ENCODE results near the gene DDC.

DDC gene

GRCh38 chr7:50476953-50477625 lies 88.1 kb downstream of the DDC start:
- Histone ChIP-seq H3K79me2 (ENCODE audit: control insufficient read depth, low read length) (no peaks in the 10 kb centered on the region), H3K36me3 (ENCODE audit: control insufficient read depth, low read length) (no peaks in the 10 kb centered on the region), H3K4me2 (ENCODE audit: low read length) (no peak overlapping the region), H3K9me2 (replicated peaks; ENCODE audit: control insufficient read depth, low read length) (no peaks in the 10 kb centered on the region), H3F3A (ENCODE audit: control insufficient read depth, insufficient read depth) (no peaks in the 10 kb centered on the region), H3K4me3 (ENCODE audit: low read length) (no peak overlapping the region), H4K20me1 (ENCODE audit: control insufficient read depth, insufficient read depth, low read depth, low read length) (no peaks in the 10 kb centered on the region), H3K9me3 (ENCODE audit: control insufficient read depth, insufficient read depth, low read length) (no peaks in the 10 kb centered on the region), H3K27me3 (ENCODE audit: control insufficient read depth, low read length) (peaks cover 18% of the 10 kb centered on the region), H3K27ac (ENCODE audit: low read depth, low read length) (no peak overlapping the region), H3K4me1 (ENCODE audit: control insufficient read depth, low read length) (no peaks in the 10 kb centered on the region)
- no peak for TF ChIP-seq CTCF (IDR thresholded peaks at IDR 0.05; ENCODE audit: low read depth, low read length, poor library complexity, severe bottlenecking)
- TF ChIP-seq EZH2phosphoT487 (IDR thresholded peaks at IDR 0.05; ENCODE audit: borderline replicate concordance, low read length) = no peak

- Histone ChIP-seq H3K79me2 (ENCODE audit: control insufficient read depth, low read length) (no peaks in the 10 kb centered on the region), H3K4me2 (ENCODE audit: low read length) (no peak overlapping the region), H3K36me3 (ENCODE audit: control insufficient read depth, low read length) (no peaks in the 10 kb centered on the region), H3K9me2 (replicated peaks; ENCODE audit: control insufficient read depth, low read length) (no peaks in the 10 kb centered on the region), H3K27me3 (ENCODE audit: control insufficient read depth, low read length) (peaks cover 10% of the 10 kb centered on the region; the same call in 1 of the 2 replicates), H3K4me1 (ENCODE audit: control insufficient read depth, low read length) (no peaks in the 10 kb centered on the region), H4K20me1 (ENCODE audit: control insufficient read depth, insufficient read depth, low read depth, low read length) (no peaks in the 10 kb centered on the region), H3K9me3 (ENCODE audit: control insufficient read depth, insufficient read depth, low read length) (no peaks in the 10 kb centered on the region), H3K4me3 (ENCODE audit: low read length) (no peak overlapping the region), H3F3A (ENCODE audit: control insufficient read depth, insufficient read depth) (no peaks in the 10 kb centered on the region), H3K27ac (ENCODE audit: low read depth, low read length) (no peak overlapping the region)
- no peak for TF ChIP-seq EZH2phosphoT487 (IDR thresholded peaks at IDR 0.05; ENCODE audit: borderline replicate concordance, low read length)
- no peak for TF ChIP-seq CTCF (IDR thresholded peaks at IDR 0.05; ENCODE audit: low read depth, low read length, poor library complexity, severe bottlenecking)
These were observed 89.9 kb downstream of the DDC start for GRCh38 chr7:50475340-50475739.

- H4K20me1 ChIP-seq (ENCODE audit: control insufficient read depth, insufficient read depth, low read depth, low read length) = no peaks in the 10 kb centered on the region
- no peaks in the 10 kb centered on the region for H3K9me3 ChIP-seq (ENCODE audit: control insufficient read depth, insufficient read depth, low read length)
- H3K9me2 ChIP-seq (replicated peaks; ENCODE audit: control insufficient read depth, low read length) = no peaks in the 10 kb centered on the region
- no peak for TF ChIP-seq EZH2phosphoT487 (IDR thresholded peaks at IDR 0.05; ENCODE audit: borderline replicate concordance, low read length)
- TF ChIP-seq CTCF (IDR thresholded peaks at IDR 0.05; ENCODE audit: low read depth, low read length, poor library complexity, severe bottlenecking) = no peak
- H3K27ac ChIP-seq (ENCODE audit: low read depth, low read length) = no peak overlapping the region
- H3K4me1 ChIP-seq (ENCODE audit: control insufficient read depth, low read length) = no peaks in the 10 kb centered on the region
- no peak overlapping the region for H3K4me3 ChIP-seq (ENCODE audit: low read length)
- H3K4me2 ChIP-seq (ENCODE audit: low read length) = no peak overlapping the region
- H3K36me3 ChIP-seq (ENCODE audit: control insufficient read depth, low read length) = no peaks in the 10 kb centered on the region
- peaks cover 10% of the 10 kb centered on the region; the same call in 1 of the 2 replicates for H3K27me3 ChIP-seq (ENCODE audit: control insufficient read depth, low read length)
- no peaks in the 10 kb centered on the region for H3F3A ChIP-seq (ENCODE audit: control insufficient read depth, insufficient read depth)
- no peaks in the 10 kb centered on the region for H3K79me2 ChIP-seq (ENCODE audit: control insufficient read depth, low read length)
These were observed 90.6 kb downstream of the DDC start for GRCh38 chr7:50474382-50475160.
